ENCODE data around the gene ZFPM1. TPM values are rescaled to one million over a fixed set of nuclear protein-coding genes. Genes with fewer than 3 reads are reported as not detected.

Gene ZFPM1
- total RNA-seq, 1 donor from 2014 or later: 6.8 TPM

- Mint-ChIP-seq H3K4me1 (ENCODE audit: unreplicated experiment) (no peaks in the 10 kb centered on the region), H3K36me3 (ENCODE audit: low read depth, unreplicated experiment) (no peaks in the 10 kb centered on the region), H3K9me3 (ENCODE audit: unreplicated experiment) (no peaks in the 10 kb centered on the region), H3K27me3 (ENCODE audit: unreplicated experiment) (no peaks in the 10 kb centered on the region), H3K4me3 (ENCODE audit: unreplicated experiment) (no peak overlapping the region), H3K27ac (ENCODE audit: unreplicated experiment) (no peak overlapping the region)
- DNase-seq (ENCODE audit: low spot score): no peak
- TF ChIP-seq CTCF (IDR thresholded peaks at IDR 0.05; ENCODE audit: unreplicated experiment): no peak
Measured at GRCh38 chr16:88440686-88441405, 12.2 kb upstream of the ZFPM1 start.

GRCh38 chr16:88441460-88441859 lies 11.6 kb upstream of the ZFPM1 start:
- Mint-ChIP-seq H3K4me1 (ENCODE audit: unreplicated experiment) (no peaks in the 10 kb centered on the region), H3K4me3 (ENCODE audit: unreplicated experiment) (no peak overlapping the region), H3K27me3 (ENCODE audit: unreplicated experiment) (no peaks in the 10 kb centered on the region), H3K36me3 (ENCODE audit: low read depth, unreplicated experiment) (no peaks in the 10 kb centered on the region), H3K9me3 (ENCODE audit: unreplicated experiment) (no peaks in the 10 kb centered on the region), H3K27ac (ENCODE audit: unreplicated experiment) (no peak overlapping the region)
- no peak for DNase-seq (ENCODE audit: low spot score)
- no peak for TF ChIP-seq CTCF (IDR thresholded peaks at IDR 0.05; ENCODE audit: unreplicated experiment)

GRCh38 chr16:88442383-88442726 lies 10.7 kb upstream of the ZFPM1 start:
- Mint-ChIP-seq H3K9me3 (ENCODE audit: unreplicated experiment) (no peaks in the 10 kb centered on the region), H3K27ac (ENCODE audit: unreplicated experiment) (no peak overlapping the region)
- DNase-seq (ENCODE audit: low spot score): no peak

GRCh38 chr16:88442727-88443576 lies 10.1 kb upstream of the ZFPM1 start:
- peaks cover 3% of the 10 kb centered on the region for H3K4me1 Mint-ChIP-seq (ENCODE audit: unreplicated experiment)
- peak; percentile 88 for DNase-seq (ENCODE audit: low spot score)
- H3K9me3 Mint-ChIP-seq (ENCODE audit: unreplicated experiment): no peaks in the 10 kb centered on the region
- peak; percentile 88 for TF ChIP-seq CTCF (IDR thresholded peaks at IDR 0.05; ENCODE audit: unreplicated experiment)
- H3K36me3 Mint-ChIP-seq (ENCODE audit: low read depth, unreplicated experiment): no peaks in the 10 kb centered on the region
- no peak overlapping the region for H3K4me3 Mint-ChIP-seq (ENCODE audit: unreplicated experiment)
- no peaks in the 10 kb centered on the region for H3K27me3 Mint-ChIP-seq (ENCODE audit: unreplicated experiment)
- H3K27ac Mint-ChIP-seq (ENCODE audit: unreplicated experiment): no peak overlapping the region

More at GRCh38 chr16:88442383-88442726, 10.7 kb upstream of the ZFPM1 start:
- H3K4me3 Mint-ChIP-seq (ENCODE audit: unreplicated experiment): no peak overlapping the region
- H3K4me1 Mint-ChIP-seq (ENCODE audit: unreplicated experiment): no peaks in the 10 kb centered on the region
- no peaks in the 10 kb centered on the region for H3K27me3 Mint-ChIP-seq (ENCODE audit: unreplicated experiment)
- no peaks in the 10 kb centered on the region for H3K36me3 Mint-ChIP-seq (ENCODE audit: low read depth, unreplicated experiment)
- no peak for TF ChIP-seq CTCF (IDR thresholded peaks at IDR 0.05; ENCODE audit: unreplicated experiment)
